NCI-H526 treated with DMSO at 0.1 percent for 48 hours (cell line): ENCODE results near the gene PTPRN2.
"Not testable (repeated sequence)": the region's sequence is repeated elsewhere in the genome, so short reads cannot be mapped to it uniquely, and the experiment has no call there.

Experiments used
- DNase-seq: peaks from one replicate; lab custom pipeline; 2025; lab: John Stamatoyannopoulos, UW

Gene PTPRN2

GRCh38 chr7:158550886-158551452 lies 36.7 kb downstream of the PTPRN2 start:
- no peak for DNase-seq

DNA sequence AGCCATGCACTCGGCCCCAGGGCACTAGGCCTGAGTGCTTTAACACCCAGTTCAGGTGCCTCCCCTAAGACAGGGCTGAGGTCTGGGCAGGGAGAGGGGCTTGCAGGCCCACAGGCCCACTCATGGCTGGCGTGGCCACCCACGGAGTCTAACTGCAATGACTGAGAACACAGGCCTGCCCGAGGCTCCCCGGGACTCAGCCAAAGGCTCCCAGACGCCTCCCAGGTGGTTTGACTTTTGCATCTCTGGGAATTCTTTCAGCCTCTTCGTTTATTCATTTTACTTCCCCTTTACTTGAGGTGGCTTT lies 37.3 kb downstream of the PTPRN2 start:
- DNase-seq = no peak

GRCh38 chr7:158549616-158550393 lies 37.8 kb downstream of the PTPRN2 start:
- DNase-seq = no peak

- no peak for DNase-seq
These were observed 38.4 kb downstream of the PTPRN2 start for GRCh38 chr7:158549176-158549615.

GRCh38 chr7:158548726-158549125 lies 38.9 kb downstream of the PTPRN2 start:
- DNase-seq = no peak

DNA sequence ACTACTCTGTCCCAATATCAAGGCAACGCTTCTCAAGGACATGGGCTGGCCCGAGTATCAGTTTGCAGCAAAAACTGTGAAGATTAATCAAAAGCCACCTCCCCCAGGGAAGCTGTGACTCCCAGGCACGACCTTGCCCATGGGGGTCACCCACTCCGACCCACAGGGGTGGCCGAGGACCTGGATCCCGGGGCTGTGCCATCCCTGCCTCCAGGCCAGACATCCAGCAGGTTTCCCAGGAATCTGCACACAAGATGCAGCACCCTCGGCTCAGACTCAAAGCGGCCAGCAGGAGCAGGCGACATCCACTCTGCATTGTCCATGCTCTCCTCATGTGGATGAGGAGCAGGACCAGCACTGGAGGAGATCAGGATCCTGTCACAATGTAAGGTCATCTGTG lies 39.8 kb downstream of the PTPRN2 start:
- no peak for DNase-seq

GRCh38 chr7:158546626-158547025 lies 41.0 kb downstream of the PTPRN2 start:
- DNase-seq = no peak

- no peak for DNase-seq
These were observed 41.4 kb downstream of the PTPRN2 start for GRCh38 chr7:158546214-158546613.

- no peak for DNase-seq
These were observed 42.9 kb downstream of the PTPRN2 start for GRCh38 chr7:158544708-158545107.

DNA sequence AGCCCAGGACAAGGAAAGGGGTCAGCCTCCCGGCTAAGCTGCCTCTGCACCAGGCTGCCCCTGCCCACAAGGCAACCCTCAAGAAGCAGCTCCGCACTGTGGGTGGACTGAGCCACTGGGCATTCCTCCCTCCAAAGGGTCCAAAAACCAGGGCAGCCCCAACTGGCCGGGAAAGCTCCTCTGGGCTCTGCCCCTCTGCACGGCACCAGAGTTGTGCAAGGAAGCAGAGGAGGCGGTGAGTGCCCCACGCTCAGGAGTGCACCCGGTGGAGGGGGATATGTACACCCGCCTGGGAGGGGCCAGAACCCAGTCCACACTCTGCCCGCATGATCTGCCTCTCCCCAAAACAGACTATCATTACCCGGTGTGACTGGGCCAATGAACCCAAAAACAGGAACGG lies 43.8 kb downstream of the PTPRN2 start:
- DNase-seq = no peak

GRCh38 chr7:158542651-158543566 lies 44.7 kb downstream of the PTPRN2 start:
- DNase-seq = no peak

- DNase-seq = no peak
These were observed 46.1 kb downstream of the PTPRN2 start for GRCh38 chr7:158541346-158542010.

DNA sequence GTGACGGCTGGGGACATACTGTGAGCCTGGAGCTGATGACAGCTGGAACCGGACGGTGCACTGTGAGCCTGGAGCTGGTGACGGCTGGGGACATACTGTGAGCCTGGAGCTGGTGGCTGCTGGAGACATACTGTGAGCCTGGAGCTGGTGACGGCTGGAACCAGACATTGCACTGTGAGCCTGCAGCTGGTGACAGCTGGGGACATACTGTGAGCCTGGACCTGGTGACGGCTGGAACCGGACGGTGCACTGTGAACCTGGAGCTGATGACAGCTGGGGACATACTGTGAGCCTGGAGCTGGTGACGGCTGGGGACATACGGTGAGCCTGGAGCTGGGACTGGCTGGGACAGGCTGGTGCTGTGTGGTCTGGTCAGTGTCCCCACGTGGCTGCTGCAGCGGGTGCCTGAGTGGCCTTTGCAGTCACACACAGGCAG lies 47.9 kb downstream of the PTPRN2 start:
- no peak for DNase-seq

- no peak for DNase-seq
These were observed 49.3 kb downstream of the PTPRN2 start for GRCh38 chr7:158538156-158538946.

- no peak for DNase-seq
These were observed 50.1 kb downstream of the PTPRN2 start for GRCh38 chr7:158537516-158537882.

- no peak for DNase-seq
These were observed 50.6 kb downstream of the PTPRN2 start for GRCh38 chr7:158536871-158537515.

- no peak for DNase-seq
These were observed 52.5 kb downstream of the PTPRN2 start for GRCh38 chr7:158535079-158535478.

DNA sequence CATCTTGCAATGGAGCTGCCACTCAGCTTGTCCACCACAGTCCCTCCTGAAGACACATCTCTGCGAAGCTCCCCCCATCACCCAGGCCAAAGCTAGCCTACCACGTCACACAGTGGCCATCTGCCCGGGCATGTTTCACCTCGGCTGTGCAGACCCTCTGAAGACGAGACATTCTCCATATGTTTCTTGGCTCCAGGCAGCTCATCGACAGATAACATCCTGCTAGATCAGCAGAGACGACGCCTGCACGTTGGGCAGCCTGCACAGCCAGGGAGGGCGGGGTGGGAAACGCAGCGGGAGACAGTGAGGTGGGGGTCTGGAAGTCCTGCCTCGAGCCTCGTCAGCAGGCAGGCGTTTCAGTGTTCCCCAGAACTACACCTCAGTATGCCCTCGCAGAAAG lies 53.0 kb downstream of the PTPRN2 start:
- DNase-seq = no peak

- DNase-seq = not testable (repeated sequence)
These were observed 53.5 kb downstream of the PTPRN2 start for GRCh38 chr7:158534134-158534515.

DNA sequence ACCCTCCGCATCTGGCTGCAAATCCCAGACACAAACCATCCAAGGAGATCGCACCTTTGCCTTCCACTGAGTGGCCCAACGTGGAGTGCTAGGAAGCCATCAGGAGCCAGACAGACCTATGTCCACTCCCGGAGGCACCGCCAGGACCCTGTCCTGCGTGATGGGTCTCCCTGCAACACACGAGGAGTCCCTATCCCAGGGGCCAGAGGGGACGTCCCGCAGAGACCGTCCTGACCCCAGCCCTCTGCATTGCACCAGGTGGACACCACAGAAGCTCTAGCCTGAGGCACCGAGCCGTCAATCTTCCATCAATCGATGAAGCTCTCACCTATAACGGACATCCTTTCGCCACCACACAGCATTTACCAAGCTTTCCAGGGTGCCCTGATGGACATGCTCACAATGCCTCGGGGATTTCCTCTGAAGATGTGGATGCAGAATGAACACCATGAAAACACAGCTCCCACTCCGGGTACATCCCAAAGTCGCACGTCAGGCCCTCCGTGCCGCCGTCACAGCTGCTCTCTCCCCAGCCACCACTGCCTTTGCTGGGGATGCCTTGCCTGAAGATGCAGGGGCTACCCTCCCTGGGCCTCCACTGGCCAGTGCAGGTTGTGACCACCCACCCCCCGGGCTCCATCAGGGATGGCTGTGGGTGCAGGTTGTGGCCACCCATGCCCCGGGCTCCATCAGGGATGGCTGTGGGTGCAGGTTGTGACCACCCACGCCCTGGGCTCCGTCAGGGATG lies 54.1 kb downstream of the PTPRN2 start:
- no peak for DNase-seq
